DND-41 (cell line): Measurements from ENCODE around the gene ACAA1.

Source experiments
- CTCF ChIP-seq: IDR thresholded peaks from 2 replicates; pipeline ENCODE4 v1.5.1; 2012; ENCODE audit warnings: borderline replicate concordance, low read length, moderate library complexity, mild to moderate bottlenecking; ENCODE audit not compliant: poor library complexity, severe bottlenecking; ENCODE audit errors: extremely low read depth
- EZH2 ChIP-seq: IDR thresholded peaks from 3 replicates; pipeline ENCODE4 v1.6.1; 2012; ENCODE audit warnings: borderline replicate concordance, low read depth, mild to moderate bottlenecking, moderate library complexity, low read length, inconsistent platforms; ENCODE audit not compliant: severe bottlenecking

- TF ChIP-seq CTCF (no peak), EZH2 (no peak)
These were observed 46.5 kb downstream of the ACAA1 start for GRCh38 chr3:38090453-38090852.
